ENCODE measurements around the gene METTL3. TPM values are rescaled to one million over a fixed set of nuclear protein-coding genes. Genes with fewer than 3 reads are reported as not detected.

METTL3 gene
- total and polyA plus RNA-seq, 2 of the 13 experiments (the other 11 are each of a cell fraction or from before 2014, with no cell fraction given): 123 to 130 TPM

- TF ChIP-seq MED8 (CRISPR knock-in tag; IDR thresholded peaks at IDR 0.05; ENCODE audit: insufficient replicate concordance): no peak
- TF ChIP-seq ZNF800 (CRISPR knock-in tag; IDR thresholded peaks at IDR 0.05): 0 out of 2 replicates have a peak, but pooled peaks have one; percentile 7
- TF ChIP-seq ZNF563 (CRISPR knock-in tag; IDR thresholded peaks at IDR 0.05): no peak
- TF ChIP-seq GLI4 (CRISPR knock-in tag; IDR thresholded peaks at IDR 0.05; ENCODE audit: borderline replicate concordance): no peak
- peak; percentile 79; the same call in 1 of the 2 replicates for TF ChIP-seq HNF4G (IDR thresholded peaks at IDR 0.05; ENCODE audit: borderline replicate concordance, low read depth, low read length)
- peak; percentile 33; the same call in 1 of the 2 replicates for TF ChIP-seq HNF4G (CRISPR knock-in tag; IDR thresholded peaks at IDR 0.05; ENCODE audit: borderline replicate concordance, low read depth)
- TF ChIP-seq ZNF136 (CRISPR knock-in tag; IDR thresholded peaks at IDR 0.05; ENCODE audit: low read depth): peak; percentile 36; the same call in 1 of the 2 replicates
- TF ChIP-seq ZNF282 (IDR thresholded peaks at IDR 0.05; ENCODE audit: partially characterized antibody): no peak
- TF ChIP-seq KAT7 (CRISPR knock-in tag; IDR thresholded peaks at IDR 0.05; ENCODE audit: borderline replicate concordance): no peak
- no peak for TF ChIP-seq HNRNPLL (IDR thresholded peaks at IDR 0.05; ENCODE audit: low read depth, low read length, poor library complexity, severe bottlenecking)
- TF ChIP-seq SALL1 (CRISPR knock-in tag; IDR thresholded peaks at IDR 0.05): peak; percentile 71; the same call in 1 of the 2 replicates
- no peak for TF ChIP-seq SOX13 (IDR thresholded peaks at IDR 0.05)
- peak in 1 of 2 experiments; percentile 77; a peak in 2 of 4 replicates for TF ChIP-seq SOX13 (CRISPR knock-in tag; conservative IDR thresholded peaks at IDR 0.05 in 1 of 2, IDR thresholded peaks at IDR 0.05 in 1 of 2)
- TF ChIP-seq ZNF317 (CRISPR knock-in tag; IDR thresholded peaks at IDR 0.05): no peak
- no peak for TF ChIP-seq RBM22 (optimal IDR thresholded peaks at IDR 0.05; ENCODE audit: low read length)
- peak; percentile 96; the same call in 1 of the 2 replicates for TF ChIP-seq ZNF232 (CRISPR knock-in tag; IDR thresholded peaks at IDR 0.05; ENCODE audit: borderline replicate concordance)
- TF ChIP-seq ZNF562 (CRISPR knock-in tag; IDR thresholded peaks at IDR 0.05; ENCODE audit: borderline replicate concordance): no peak
- no peak for TF ChIP-seq ZNF780A (CRISPR knock-in tag; IDR thresholded peaks at IDR 0.05)
- peak; percentile 86; the same call in 1 of the 2 replicates for TF ChIP-seq ZBTB21 (CRISPR knock-in tag; IDR thresholded peaks at IDR 0.05)
- TF ChIP-seq CBX5 (CRISPR knock-in tag; IDR thresholded peaks at IDR 0.05; ENCODE audit: borderline replicate concordance): no peak
- no peak; the same call in 1 of the 2 replicates for TF ChIP-seq ZNF768 (CRISPR knock-in tag; IDR thresholded peaks at IDR 0.05)
- peak; percentile 51; the same call in 1 of the 2 replicates for TF ChIP-seq SMYD3 (CRISPR knock-in tag; IDR thresholded peaks at IDR 0.05)
- TF ChIP-seq DNMT3B (CRISPR knock-in tag; conservative IDR thresholded peaks at IDR 0.05): no peak
- TF ChIP-seq FOSL1 (CRISPR knock-in tag; IDR thresholded peaks at IDR 0.05; ENCODE audit: borderline replicate concordance): no peak
- no peak; the same call in 1 of the 2 replicates for TF ChIP-seq ZNF263 (CRISPR knock-in tag; IDR thresholded peaks at IDR 0.05)
- TF ChIP-seq ZKSCAN5 (CRISPR knock-in tag; IDR thresholded peaks at IDR 0.05): no peak
- 0 out of 2 replicates have a peak, but pooled peaks have one; percentile 22 for TF ChIP-seq RBFOX2 (IDR thresholded peaks at IDR 0.05; ENCODE audit: low read depth, low read length)
Measured at GRCh38 chr14:21528381-21529348, 17.5 kb upstream of the METTL3 start (continued).
